LNCaP clone FGC (cell line): ENCODE data around the gene EPHA8.

Source experiments
- DNase-seq: peaks from one replicate; pipeline ENCODE4 v3.0.0-alpha.2; 2011; ENCODE audit warnings: low read depth
- H3K4me3 ChIP-seq: 2 replicates; pipeline ENCODE4 v1.5.1; 2011; ENCODE audit warnings: mild to moderate bottlenecking, low read depth, low read length, control low read depth
- CTCF ChIP-seq: IDR thresholded peaks from 2 replicates; pipeline ENCODE4 v1.5.1; 2012; ENCODE audit warnings: mild to moderate bottlenecking; ENCODE audit not compliant: control insufficient read depth, insufficient read depth; ENCODE audit errors: extremely low read depth

EPHA8 gene

GRCh38 chr1:22562584-22563583 lies at the start of gene EPHA8:
EPHA8 (plus strand) TSS chr1:22563489; CDS start chr1:22563636, 147 bp downstream.
- DNase-seq, result no peak
- TF ChIP-seq CTCF, result no peak
- no peak within 1 kb of the TSS for H3K4me3 ChIP-seq

GRCh38 chr1:22516906-22517571 lies 46.2 kb upstream of the EPHA8 start:
- TF ChIP-seq CTCF, result no peak
- H3K4me3 ChIP-seq, result no peak overlapping the region
- DNase-seq, result no peak

GRCh38 chr1:22517956-22518355 lies 45.3 kb upstream of the EPHA8 start:
- no peak for DNase-seq
- TF ChIP-seq CTCF, result no peak
- H3K4me3 ChIP-seq, result no peak overlapping the region

GRCh38 chr1:22518379-22518778 lies 44.9 kb upstream of the EPHA8 start:
- DNase-seq, result no peak
- no peak for TF ChIP-seq CTCF
- H3K4me3 ChIP-seq, result no peak overlapping the region

GRCh38 chr1:22520871-22521270 lies 42.4 kb upstream of the EPHA8 start:
- no peak for TF ChIP-seq CTCF
- DNase-seq, result no peak
- H3K4me3 ChIP-seq, result no peak overlapping the region

- no peak for DNase-seq
- no peak for TF ChIP-seq CTCF
- H3K4me3 ChIP-seq, result no peak overlapping the region
These were observed 41.6 kb upstream of the EPHA8 start for GRCh38 chr1:22521692-22522091.
